Sigmoid colon (tissue), 7 donors: ENCODE data around the gene C19orf44. TPM values are rescaled to one million over a fixed set of nuclear protein-coding genes. Genes with fewer than 3 reads are reported as not detected.

ENCODE experiments used
- DNase-seq: peaks from one replicate; pipeline ENCODE4 v3.0.0-alpha.2; 2019
- H3K27ac ChIP-seq, 4 donors: fragments of 200-600 bp; sonication (generic); one replicate each; pipeline ENCODE4 v1.5.1; 2016 to 2019; ENCODE audit warnings: mild to moderate bottlenecking in 1 of 4
- H3K27me3 ChIP-seq, 3 donors: fragments of 200-600 bp; sonication (generic); one replicate each; pipeline ENCODE4 v1.5.1; 2019; ENCODE audit warnings: mild to moderate bottlenecking in 1 of 3
- H3K36me3 ChIP-seq, 4 donors: fragments of 200-600 bp; sonication (generic); one replicate each; pipeline ENCODE4 v1.5.1; 2016 to 2019
- H3K4me1 ChIP-seq, 4 donors: fragments of 200-600 bp; sonication (generic); one replicate each; pipeline ENCODE4 v1.5.1; 2017 to 2019
- H3K4me3 ChIP-seq, 4 donors: fragments of 200-600 bp; sonication (generic); one replicate each; pipeline ENCODE4 v1.5.1; 2017 to 2019; ENCODE audit warnings: mild to moderate bottlenecking in 2 of 4, moderate library complexity in 1 of 4
- H3K9me3 ChIP-seq, 4 donors: fragments of 200-600 bp in 3 of 4; sonication (generic) in 3 of 4; one replicate each; pipeline versions ENCODE4 v1.5.1 to v1.6.1; 2013 to 2019
- CTCF ChIP-seq, 4 experiments: fragments of 450-650 bp in 3 of 4; fragments of 200-600 bp in 1 of 4; IDR thresholded peaks; one replicate each; pipeline ENCODE4 v1.5.1; 2016 to 2019; ENCODE audit warnings: antibody characterized with exemption in 4 of 4, mild to moderate bottlenecking in 3 of 4, moderate library complexity in 2 of 4
- EP300 ChIP-seq, 4 donors: sonication (generic); formaldehyde crosslinking; IDR thresholded peaks; one replicate each; pipeline ENCODE4 v1.6.1; 2017; ENCODE audit warnings: antibody characterized with exemption in 4 of 4
- POLR2A ChIP-seq, 2 donors: fragments of 450-650 bp; IDR thresholded peaks; one replicate each; pipeline ENCODE4 v1.6.1; 2016; ENCODE audit warnings: antibody characterized with exemption in 2 of 2, mild to moderate bottlenecking in 2 of 2, moderate library complexity in 2 of 2
- POLR2AphosphoS5 ChIP-seq, 4 donors: sonication (generic); formaldehyde crosslinking; IDR thresholded peaks; one replicate each; pipeline ENCODE4 v1.6.1; 2017; ENCODE audit warnings: antibody characterized with exemption in 4 of 4
- WGBS, 2 donors: extraction: QIAGEN DNeasy Blood & Tissue Kit; methylation state at CpG; one replicate each; pipeline ENCODE4 v1.1.7; 2013; 5-methylcytosine and 5-hydroxymethylcytosine counted together
- intact Hi-C: fragments of 100-400 bp; cut with DNase I; formaldehyde crosslinking; loops from one replicate; pipeline ENCODE4 v1.15.1; 2023
- polyA plus RNA-seq, 3 donors: library from polyadenylated mRNA; stranded (reverse); fragments of 200-250 nt; gene quantifications; one replicate each; pipeline ENCODE4 v1.2.3, GENCODE V29; 2013
- total RNA-seq, 4 donors: library from RNA; depleted of rRNA; stranded (reverse); fragments of >200 nt; gene quantifications; one replicate each; pipeline ENCODE4 v1.1.0, GENCODE V29; 2016
- donor health status: healthy with polysubstance abuse.
- donor health status: Bipolar disorder and iron deficiency.
- donor health status: healthy.

C19orf44 gene
- total and polyA plus RNA-seq, 7 donors = 1.8 to 10.0 (median 3.8) TPM

DNA sequence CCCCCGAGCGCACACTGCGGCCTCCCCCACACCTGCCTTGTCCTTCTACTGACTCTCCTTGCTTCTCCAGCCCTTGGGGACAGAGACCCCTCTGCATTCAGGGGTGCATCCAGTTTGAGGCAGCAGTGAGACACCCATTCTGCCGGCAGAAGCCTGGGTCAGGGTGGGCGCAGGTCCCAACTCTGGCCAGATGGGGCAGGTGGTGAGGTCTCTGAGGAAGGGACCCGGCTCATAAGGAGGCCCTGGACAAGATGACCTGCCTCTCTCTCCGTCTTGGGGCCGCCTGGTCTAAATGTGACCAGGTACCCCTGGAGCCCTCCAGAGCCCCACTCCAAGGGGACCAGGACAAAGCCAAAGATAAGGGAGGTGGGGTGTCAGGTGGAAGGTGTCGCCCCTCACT is 39.9 kb downstream of the C19orf44 start:
- DNase-seq = no peak
- Histone ChIP-seq H3K27ac (no peak overlapping the region), H3K4me3 (no peak overlapping the region), H3K9me3 (no peaks in the 10 kb centered on the region), H3K4me1 (peaks cover 0 to 37% (median 32%) of the 10 kb centered on the region in 4 donors), H3K36me3 (peaks cover 36 to 86% (median 43%) of the 10 kb centered on the region in 4 donors), H3K27me3 (no peaks in the 10 kb centered on the region)
- WGBS, 2 donors = 94 to 96% methylated on average over 9 of the region's 9 CpGs
- no peak for TF ChIP-seq POLR2A (IDR thresholded peaks at IDR 0.05)
- intact Hi-C loops = no loop called here

DNA sequence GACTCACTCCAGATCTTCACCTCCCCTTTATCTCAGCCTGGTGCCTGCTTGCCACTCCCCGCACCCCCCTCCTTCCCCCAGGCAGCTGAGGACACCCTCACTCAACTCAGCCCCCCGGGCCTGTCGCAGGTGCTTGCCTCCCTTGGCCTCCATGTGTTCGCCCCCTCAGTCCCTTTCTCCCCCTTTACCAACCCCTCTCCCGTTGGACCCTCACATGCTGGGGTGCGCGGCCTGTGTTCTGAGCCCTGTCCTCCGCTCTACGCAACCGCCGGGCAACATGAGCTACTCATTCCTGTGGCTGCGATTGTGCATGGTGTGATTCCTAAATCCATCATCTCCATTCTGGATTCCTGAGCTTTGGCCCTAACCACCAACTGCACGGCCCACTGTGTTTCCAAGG is 40.9 kb downstream of the C19orf44 start:
- H3K27ac ChIP-seq = no peak overlapping the region
- intact Hi-C loops = no loop called here
- H3K4me3 ChIP-seq = no peak overlapping the region
- no peaks in the 10 kb centered on the region for H3K27me3 ChIP-seq
- H3K36me3 ChIP-seq = peaks cover 26 to 76% (median 33%) of the 10 kb centered on the region in 4 donors
- no peaks in the 10 kb centered on the region for H3K9me3 ChIP-seq
- peaks cover 0 to 43% (median 37%) of the 10 kb centered on the region in 4 donors for H3K4me1 ChIP-seq
- TF ChIP-seq EP300 (IDR thresholded peaks at IDR 0.05) (no peak), POLR2A (IDR thresholded peaks at IDR 0.05) (no peak), POLR2AphosphoS5 (IDR thresholded peaks at IDR 0.05) (no peak), CTCF (IDR thresholded peaks at IDR 0.05) (no peak)
- DNase-seq = no peak
- 94% methylated on average over 13 of the region's 13 CpGs for WGBS, 2 donors

- Histone ChIP-seq H3K9me3 (no peaks in the 10 kb centered on the region), H3K4me3 (peak overlapping the region in 3 of 4 donors; percentile 75 to 86 (median 80)), H3K36me3 (peaks cover 0 to 39% (median 2%) of the 10 kb centered on the region in 4 donors), H3K4me1 (peaks cover 0 to 65% (median 49%) of the 10 kb centered on the region in 4 donors), H3K27ac (peak overlapping the region in 1 of 4 donors; percentile 86), H3K27me3 (no peaks in the 10 kb centered on the region)
- intact Hi-C loops = no loop called here
- 80 to 87% methylated on average over 12 of the region's 12 CpGs for whole genome bisulfite sequencing, 2 donors
- no peak for TF ChIP-seq POLR2A (IDR thresholded peaks at IDR 0.05)
- TF ChIP-seq POLR2AphosphoS5 (IDR thresholded peaks at IDR 0.05) = no peak
- TF ChIP-seq EP300 (IDR thresholded peaks at IDR 0.05) = no peak
- no peak for TF ChIP-seq CTCF (IDR thresholded peaks at IDR 0.05)
- no peak for DNase-seq
These were observed 44.8 kb downstream of the C19orf44 start for GRCh38 chr19:16540948-16541347.

- Histone ChIP-seq H3K27ac (peak overlapping the region; percentile 86 to 93 (median 88)), H3K4me1 (peaks cover 0 to 65% (median 49%) of the 10 kb centered on the region in 4 donors), H3K9me3 (no peaks in the 10 kb centered on the region), H3K4me3 (peak overlapping the region; percentile 75 to 86 (median 78)), H3K27me3 (no peaks in the 10 kb centered on the region), H3K36me3 (peaks cover 0 to 32% (median 0%) of the 10 kb centered on the region in 4 donors)
- DNase-seq = no peak
- WGBS, 2 donors = 1% methylated on average over 29 of the region's 29 CpGs
- no peak for TF ChIP-seq EP300 (IDR thresholded peaks at IDR 0.05)
- TF ChIP-seq POLR2A (IDR thresholded peaks at IDR 0.05) = no peak
- TF ChIP-seq POLR2AphosphoS5 (IDR thresholded peaks at IDR 0.05) = no peak
- no peak for TF ChIP-seq CTCF (IDR thresholded peaks at IDR 0.05)
- intact Hi-C loops = loop anchor here (2.0 kb wide), 2 partner anchors 29 to 87 kb away; partner anchors contain the start of gene MED26
These were observed 45.4 kb downstream of the C19orf44 start for GRCh38 chr19:16541526-16542044.

- WGBS, 2 donors = 0% methylated on average over 108 of the region's 108 CpGs
- Histone ChIP-seq H3K27ac (peak within 1 kb of the TSS; percentile 86 to 93 (median 88)), H3K4me3 (peak within 1 kb of the TSS; percentile 75 to 86 (median 78)), H3K4me1 (peaks cover 0 to 63% (median 49%) of the 10 kb centered on the region in 4 donors), H3K9me3 (no peaks in the 10 kb centered on the region), H3K36me3 (peaks cover 0 to 25% (median 0%) of the 10 kb centered on the region in 4 donors), H3K27me3 (no peaks in the 10 kb centered on the region)
- intact Hi-C loops = loop anchor here (2.0 kb wide), 2 partner anchors 29 to 87 kb away; partner anchors contain the start of gene MED26
- TF ChIP-seq CTCF (IDR thresholded peaks at IDR 0.05) (no peak), POLR2AphosphoS5 (IDR thresholded peaks at IDR 0.05) (peak; percentile 91 to 97 (median 94)), POLR2A (IDR thresholded peaks at IDR 0.05) (peak; percentile 70 to 79), EP300 (IDR thresholded peaks at IDR 0.05) (peak in 1 of 4 donors; percentile 70)
- peak; percentile 96 for DNase-seq
These were observed 46.1 kb downstream of the C19orf44 start, which contains the start of gene CHERP for GRCh38 chr19:16542045-16542909. CHERP (minus strand) TSS chr19:16542437; CDS start chr19:16542378, 59 bp downstream.
